Hematopoietic multipotent progenitor cell treated with erythropoietin and hydrocortisone succinate and interleukin-3 and kit ligand, for 17 days (in vitro differentiated cells): ENCODE measurements around the gene UXS1.

ENCODE experiments used
- DNase-seq: peaks from one replicate; pipeline ENCODE4 v3.0.0-alpha.2; 2015; ENCODE audit warnings: low spot score

UXS1 gene

GRCh38 chr2:106044021-106044420, 150.1 kb downstream of the UXS1 start:
- DNase-seq, result no peak
